T-helper 1 cell treated with Interleukin-12 subunit alpha and Interleukin-12 subunit beta and Interleukin-4 antibody, amounts not matched to agents 30 μg/mL and 1 μg/mL, for 36 hours (primary cell): ENCODE data around the gene CFAP299.

Experiments used
- H3K27ac Mint-ChIP-seq: one replicate; pipeline ENCODE4 v1.8.0; 2021; ENCODE audit warnings: mild to moderate bottlenecking, mixed read lengths
- H3K27me3 Mint-ChIP-seq: one replicate; pipeline ENCODE4 v1.8.0; 2021; ENCODE audit warnings: low read depth, mixed read lengths
- H3K36me3 Mint-ChIP-seq: one replicate; pipeline ENCODE4 v1.8.0; 2021; ENCODE audit warnings: low read depth, mixed read lengths
- H3K4me1 Mint-ChIP-seq: one replicate; pipeline ENCODE4 v1.8.0; 2021; ENCODE audit warnings: low read depth, mixed read lengths
- H3K4me3 Mint-ChIP-seq: one replicate; pipeline ENCODE4 v1.8.0; 2021; ENCODE audit warnings: mild to moderate bottlenecking, moderate library complexity, mixed read lengths
- H3K9me3 Mint-ChIP-seq: one replicate; pipeline ENCODE4 v1.8.0; 2021; ENCODE audit warnings: mixed read lengths

The CFAP299 gene

GRCh38 chr4:80507077-80507476, 171.5 kb downstream of the CFAP299 start:
- Mint-ChIP-seq H3K27me3 (no peaks in the 10 kb centered on the region), H3K9me3 (no peaks in the 10 kb centered on the region), H3K4me3 (no peak overlapping the region), H3K36me3 (no peaks in the 10 kb centered on the region), H3K4me1 (no peaks in the 10 kb centered on the region), H3K27ac (no peak overlapping the region)

- Mint-ChIP-seq H3K4me3 (no peak overlapping the region), H3K9me3 (no peaks in the 10 kb centered on the region), H3K36me3 (no peaks in the 10 kb centered on the region), H3K27ac (no peak overlapping the region), H3K4me1 (no peaks in the 10 kb centered on the region), H3K27me3 (no peaks in the 10 kb centered on the region)
Measured at GRCh38 chr4:80507507-80507906, 172.0 kb downstream of the CFAP299 start.

- H3K27me3 Mint-ChIP-seq, result no peaks in the 10 kb centered on the region
- no peak overlapping the region for H3K27ac Mint-ChIP-seq
- no peak overlapping the region for H3K4me3 Mint-ChIP-seq
- H3K4me1 Mint-ChIP-seq, result no peaks in the 10 kb centered on the region
- no peaks in the 10 kb centered on the region for H3K9me3 Mint-ChIP-seq
- H3K36me3 Mint-ChIP-seq, result no peaks in the 10 kb centered on the region
Measured at GRCh38 chr4:80515496-80515895, 180.0 kb downstream of the CFAP299 start.

- Mint-ChIP-seq H3K9me3 (no peaks in the 10 kb centered on the region), H3K27ac (no peak overlapping the region), H3K4me1 (no peaks in the 10 kb centered on the region), H3K36me3 (no peaks in the 10 kb centered on the region), H3K4me3 (no peak overlapping the region), H3K27me3 (no peaks in the 10 kb centered on the region)
Measured at GRCh38 chr4:80521438-80521837, 185.9 kb downstream of the CFAP299 start.

- H3K9me3 Mint-ChIP-seq, result no peaks in the 10 kb centered on the region
- H3K4me1 Mint-ChIP-seq, result no peaks in the 10 kb centered on the region
- H3K27me3 Mint-ChIP-seq, result peaks cover 4% of the 10 kb centered on the region
- no peaks in the 10 kb centered on the region for H3K36me3 Mint-ChIP-seq
- no peak overlapping the region for H3K27ac Mint-ChIP-seq
- H3K4me3 Mint-ChIP-seq, result no peak overlapping the region
Measured at GRCh38 chr4:80526697-80527096, 191.2 kb downstream of the CFAP299 start.

- Mint-ChIP-seq H3K4me3 (no peak overlapping the region), H3K9me3 (no peaks in the 10 kb centered on the region), H3K4me1 (no peaks in the 10 kb centered on the region), H3K27ac (no peak overlapping the region), H3K27me3 (peaks cover 4% of the 10 kb centered on the region), H3K36me3 (no peaks in the 10 kb centered on the region)
Measured at GRCh38 chr4:80529026-80529425, 193.5 kb downstream of the CFAP299 start.

- peaks cover 7% of the 10 kb centered on the region for H3K27me3 Mint-ChIP-seq
- no peaks in the 10 kb centered on the region for H3K36me3 Mint-ChIP-seq
- H3K9me3 Mint-ChIP-seq, result no peaks in the 10 kb centered on the region
- H3K4me3 Mint-ChIP-seq, result no peak overlapping the region
- H3K4me1 Mint-ChIP-seq, result no peaks in the 10 kb centered on the region
- H3K27ac Mint-ChIP-seq, result no peak overlapping the region
Measured at GRCh38 chr4:80532674-80533333, 197.3 kb downstream of the CFAP299 start.

- H3K4me1 Mint-ChIP-seq, result peaks cover 3% of the 10 kb centered on the region
- no peaks in the 10 kb centered on the region for H3K36me3 Mint-ChIP-seq
- no peak overlapping the region for H3K27ac Mint-ChIP-seq
- no peak overlapping the region for H3K4me3 Mint-ChIP-seq
- no peaks in the 10 kb centered on the region for H3K9me3 Mint-ChIP-seq
- peaks cover 10% of the 10 kb centered on the region for H3K27me3 Mint-ChIP-seq
Measured at GRCh38 chr4:80535551-80535950, 200.0 kb downstream of the CFAP299 start.

- Mint-ChIP-seq H3K36me3 (no peaks in the 10 kb centered on the region), H3K27ac (no peak overlapping the region), H3K4me1 (peaks cover 6% of the 10 kb centered on the region), H3K27me3 (peaks cover 16% of the 10 kb centered on the region), H3K4me3 (no peak overlapping the region), H3K9me3 (no peaks in the 10 kb centered on the region)
Measured at GRCh38 chr4:80538276-80538926, 202.9 kb downstream of the CFAP299 start.

- peaks cover 19% of the 10 kb centered on the region for H3K27me3 Mint-ChIP-seq
- H3K27ac Mint-ChIP-seq, result no peak overlapping the region
- peaks cover 6% of the 10 kb centered on the region for H3K4me1 Mint-ChIP-seq
- no peaks in the 10 kb centered on the region for H3K36me3 Mint-ChIP-seq
- H3K9me3 Mint-ChIP-seq, result no peaks in the 10 kb centered on the region
- H3K4me3 Mint-ChIP-seq, result no peak overlapping the region
Measured at GRCh38 chr4:80539190-80539589, 203.7 kb downstream of the CFAP299 start.

GRCh38 chr4:80540349-80540748, 204.8 kb downstream of the CFAP299 start:
- Mint-ChIP-seq H3K27ac (no peak overlapping the region), H3K27me3 (peaks cover 19% of the 10 kb centered on the region), H3K36me3 (no peaks in the 10 kb centered on the region), H3K4me1 (peaks cover 6% of the 10 kb centered on the region), H3K9me3 (no peaks in the 10 kb centered on the region), H3K4me3 (no peak overlapping the region)

- Mint-ChIP-seq H3K27ac (no peak overlapping the region), H3K9me3 (no peaks in the 10 kb centered on the region), H3K27me3 (peaks cover 15% of the 10 kb centered on the region), H3K4me1 (peaks cover 6% of the 10 kb centered on the region), H3K4me3 (no peak overlapping the region), H3K36me3 (no peaks in the 10 kb centered on the region)
Measured at GRCh38 chr4:80540785-80541469, 205.4 kb downstream of the CFAP299 start.

GRCh38 chr4:80542747-80543146, 207.2 kb downstream of the CFAP299 start:
- Mint-ChIP-seq H3K36me3 (no peaks in the 10 kb centered on the region), H3K27ac (no peak overlapping the region), H3K4me3 (no peak overlapping the region), H3K4me1 (peaks cover 6% of the 10 kb centered on the region), H3K27me3 (peaks cover 13% of the 10 kb centered on the region), H3K9me3 (peaks cover 3% of the 10 kb centered on the region)

- no peaks in the 10 kb centered on the region for H3K4me1 Mint-ChIP-seq
- peaks cover 7% of the 10 kb centered on the region for H3K9me3 Mint-ChIP-seq
- H3K27me3 Mint-ChIP-seq, result no peaks in the 10 kb centered on the region
- H3K36me3 Mint-ChIP-seq, result no peaks in the 10 kb centered on the region
- H3K27ac Mint-ChIP-seq, result no peak overlapping the region
- H3K4me3 Mint-ChIP-seq, result no peak overlapping the region
Measured at GRCh38 chr4:80560337-80560736, 224.8 kb downstream of the CFAP299 start.
